Gastroesophageal sphincter (tissue), 3 donors: ENCODE measurements around the gene STXBP5L.
"Not testable (repeated sequence)": the region's sequence is repeated elsewhere in the genome, so short reads cannot be mapped to it uniquely, and the experiment has no call there.

Source experiments
- POLR2A ChIP-seq, 2 donors: fragments of 450-650 bp; IDR thresholded peaks; one replicate each; pipeline ENCODE4 v1.6.1; 2017; ENCODE audit warnings: antibody characterized with exemption in 2 of 2, mild to moderate bottlenecking in 2 of 2, moderate library complexity in 1 of 2
- TF ChIP-seq, protein P1 (sequence below), 4 experiments: fragments of 200-600 bp in 2 of 4; fragments of 450-650 bp in 2 of 4; sonication (generic) in 1 of 4; IDR thresholded peaks; one replicate each; pipeline ENCODE4 v1.5.1; 2017 to 2019; ENCODE audit warnings: antibody characterized with exemption in 4 of 4, mild to moderate bottlenecking in 2 of 4, moderate library complexity in 2 of 4

DNA sequence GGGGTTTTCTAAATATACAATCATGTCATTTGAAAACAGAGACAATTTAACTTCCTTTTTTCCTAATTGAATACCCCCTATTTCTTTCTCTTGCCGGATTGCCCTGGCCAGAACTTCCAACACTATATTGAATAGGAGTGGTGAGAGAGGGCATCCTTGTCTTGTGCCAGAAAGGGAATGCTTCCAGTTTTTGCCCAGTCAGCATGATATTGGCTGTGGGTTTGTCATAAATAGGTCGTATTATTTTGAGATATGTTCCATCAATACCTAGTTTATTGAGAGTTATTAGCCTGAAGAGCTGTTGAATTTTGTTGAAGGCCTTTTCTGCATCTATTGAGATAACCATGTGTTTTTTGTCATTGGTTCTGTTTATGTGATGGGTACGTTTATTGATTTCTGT is 480.3 kb downstream of the STXBP5L start:
- TF ChIP-seq, protein P1, sequence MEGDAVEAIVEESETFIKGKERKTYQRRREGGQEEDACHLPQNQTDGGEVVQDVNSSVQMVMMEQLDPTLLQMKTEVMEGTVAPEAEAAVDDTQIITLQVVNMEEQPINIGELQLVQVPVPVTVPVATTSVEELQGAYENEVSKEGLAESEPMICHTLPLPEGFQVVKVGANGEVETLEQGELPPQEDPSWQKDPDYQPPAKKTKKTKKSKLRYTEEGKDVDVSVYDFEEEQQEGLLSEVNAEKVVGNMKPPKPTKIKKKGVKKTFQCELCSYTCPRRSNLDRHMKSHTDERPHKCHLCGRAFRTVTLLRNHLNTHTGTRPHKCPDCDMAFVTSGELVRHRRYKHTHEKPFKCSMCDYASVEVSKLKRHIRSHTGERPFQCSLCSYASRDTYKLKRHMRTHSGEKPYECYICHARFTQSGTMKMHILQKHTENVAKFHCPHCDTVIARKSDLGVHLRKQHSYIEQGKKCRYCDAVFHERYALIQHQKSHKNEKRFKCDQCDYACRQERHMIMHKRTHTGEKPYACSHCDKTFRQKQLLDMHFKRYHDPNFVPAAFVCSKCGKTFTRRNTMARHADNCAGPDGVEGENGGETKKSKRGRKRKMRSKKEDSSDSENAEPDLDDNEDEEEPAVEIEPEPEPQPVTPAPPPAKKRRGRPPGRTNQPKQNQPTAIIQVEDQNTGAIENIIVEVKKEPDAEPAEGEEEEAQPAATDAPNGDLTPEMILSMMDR (IDR thresholded peaks at IDR 0.05): not testable (repeated sequence)
- TF ChIP-seq POLR2A (IDR thresholded peaks at IDR 0.05): not testable (repeated sequence)
